GM19240 (cell line): Measurements from ENCODE around the gene GGACT.
A peak's percentile ranks its signal among the peaks of the same experiment; 100 is the strongest.
"Not testable (repeated sequence)": the region's sequence is repeated elsewhere in the genome, so short reads cannot be mapped to it uniquely, and the experiment has no call there.

Experiments used
- DNase-seq: peaks from one replicate; pipeline ENCODE4 v3.0.0; 2011; ENCODE audit warnings: low spot score; ENCODE audit not compliant: insufficient read length

GGACT gene

DNA sequence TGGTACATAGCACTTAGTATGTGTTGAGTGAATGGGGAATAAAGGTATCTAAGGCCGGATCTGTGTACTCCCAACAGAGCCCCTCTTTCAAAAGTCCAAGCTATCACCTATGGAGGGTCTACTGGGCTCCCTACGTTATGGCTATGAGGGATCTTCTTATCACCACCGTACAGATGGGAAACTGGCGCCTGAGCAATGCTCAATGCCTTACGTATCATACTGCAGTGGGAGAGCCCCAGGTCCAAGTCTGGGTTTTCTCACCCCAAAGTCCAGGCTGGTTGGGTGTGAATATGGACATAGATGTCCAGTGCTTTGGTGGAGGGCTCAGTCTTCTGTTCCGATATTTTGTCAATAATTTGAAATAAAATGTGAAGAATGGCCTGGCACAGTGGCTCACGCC is 13.1 kb upstream of the GGACT start:
- DNase-seq, result no peak

DNA sequence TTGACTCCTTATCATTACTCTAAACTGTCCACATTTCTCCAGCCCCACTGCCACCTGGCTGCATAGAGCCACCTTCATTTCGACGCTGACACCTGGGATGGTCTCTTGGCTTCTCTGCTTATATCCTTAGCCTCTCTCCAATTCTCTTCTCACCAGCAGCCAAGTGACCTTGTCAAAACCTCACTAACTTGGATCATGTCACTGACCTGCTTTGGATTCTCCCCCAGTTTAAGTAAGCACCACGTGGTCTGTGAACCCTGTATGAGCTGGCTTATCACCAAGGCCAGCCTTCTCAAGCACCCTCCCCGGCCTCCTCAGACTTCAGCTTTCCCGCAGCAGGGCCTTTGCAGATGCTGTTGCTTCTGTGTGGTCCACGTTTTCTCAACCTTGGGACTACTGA is 12.3 kb upstream of the GGACT start:
- no peak for DNase-seq

DNA sequence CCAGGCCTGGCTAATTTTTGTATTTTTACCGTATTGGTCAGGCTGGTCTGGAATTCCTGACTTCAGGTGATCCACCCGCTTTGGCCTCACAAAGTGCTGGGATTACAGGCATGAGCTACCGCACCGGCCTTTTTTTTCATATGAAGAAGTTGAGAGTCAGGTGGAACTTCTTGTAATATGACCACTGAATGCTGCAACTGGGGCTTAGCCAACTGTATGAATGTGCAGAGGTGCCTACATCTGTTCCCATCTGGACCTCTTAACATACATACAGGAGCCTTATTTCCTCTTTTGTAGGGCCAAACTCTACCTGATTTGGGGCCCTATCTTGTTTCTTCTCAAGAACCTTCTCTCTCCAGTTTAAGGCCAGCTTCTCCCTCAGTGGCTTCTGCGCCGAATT is 11.9 kb upstream of the GGACT start:
- no peak for DNase-seq

- no peak for DNase-seq
Measured at GRCh38 chr13:100597253-100597652, 8.7 kb upstream of the GGACT start.

DNA sequence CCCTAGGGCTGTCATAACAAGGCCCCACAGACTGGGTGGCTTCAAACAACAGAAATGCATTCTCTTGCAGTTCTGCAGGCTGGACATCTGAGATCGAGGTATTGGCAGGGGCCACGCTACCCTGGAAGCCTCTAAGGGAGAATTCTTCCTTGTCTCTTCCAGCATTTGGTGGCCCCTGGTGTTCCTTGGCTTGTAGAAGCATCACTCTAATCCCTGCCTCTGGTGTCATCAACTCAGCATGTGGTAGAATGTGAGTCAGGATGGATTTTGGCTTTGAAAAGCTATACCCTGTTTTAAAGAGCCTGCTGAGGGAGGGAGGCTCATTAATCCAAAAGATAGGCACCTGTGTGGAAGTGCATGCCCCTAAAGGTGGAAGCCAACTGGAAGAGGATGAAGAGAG is 7.9 kb upstream of the GGACT start:
- no peak for DNase-seq

- DNase-seq, result no peak
Measured at GRCh38 chr13:100594731-100595130, 6.1 kb upstream of the GGACT start.

DNA sequence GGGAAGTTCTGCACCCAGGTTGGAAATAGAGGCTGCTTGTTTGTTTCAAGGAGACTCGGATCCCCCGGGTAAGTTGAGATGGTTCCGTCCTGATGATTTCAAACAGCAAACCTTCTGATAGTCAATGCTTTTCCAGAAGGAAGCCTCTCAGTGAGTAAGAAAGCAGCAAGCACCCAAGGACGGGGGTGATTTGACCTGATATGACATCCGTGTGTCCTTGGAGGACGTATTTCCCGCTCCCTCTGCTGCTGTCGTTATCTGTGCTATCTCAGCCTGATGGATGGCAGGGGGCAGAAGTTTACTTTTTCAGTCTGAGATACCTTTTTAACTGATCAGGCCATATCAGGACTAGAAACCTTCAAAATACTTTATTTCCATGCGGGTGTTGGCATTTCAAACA is 5.7 kb upstream of the GGACT start:
- no peak for DNase-seq

- DNase-seq, result no peak
Measured at GRCh38 chr13:100589178-100589725, 663 bp upstream of the GGACT start.

DNA sequence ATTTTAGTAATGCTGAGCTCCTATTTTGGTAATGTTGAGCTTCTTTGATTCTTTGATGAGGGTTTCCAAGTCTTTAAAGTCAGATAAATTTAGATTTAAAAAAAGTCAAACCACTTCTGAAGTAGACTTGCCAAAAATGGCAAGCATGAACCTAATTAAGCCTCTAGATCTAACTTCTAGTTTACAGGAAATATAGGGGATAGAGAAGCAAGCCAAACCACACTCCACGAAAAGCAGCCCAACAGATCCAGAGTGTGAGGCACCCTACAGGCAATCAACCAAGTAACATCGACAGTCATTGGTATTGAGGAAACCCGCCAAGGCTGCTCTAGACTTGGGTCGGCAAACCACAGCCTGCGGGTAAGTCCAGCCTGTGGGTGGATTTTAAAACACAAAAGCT is 3.7 kb downstream of the GGACT start:
- DNase-seq, result no peak

DNA sequence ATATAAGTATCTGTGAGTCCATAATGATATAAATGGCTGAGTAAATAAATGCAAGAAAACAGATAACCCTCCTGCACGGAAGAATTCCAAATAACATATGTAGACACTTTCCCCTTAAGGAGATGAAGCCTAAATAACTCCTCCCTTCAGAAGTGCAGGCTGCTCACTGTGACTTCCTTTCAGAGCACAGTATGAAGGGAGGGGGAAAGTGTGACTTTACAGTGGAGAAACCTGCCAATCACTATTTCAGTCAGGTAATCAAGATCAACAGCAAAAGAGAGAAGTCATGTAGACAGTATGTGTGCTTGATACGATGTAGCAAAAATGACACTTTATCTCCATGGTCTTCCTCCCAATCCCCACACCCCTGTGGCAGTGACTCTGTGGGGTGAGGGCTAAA is 7.1 kb downstream of the GGACT start:
- DNase-seq, result no peak

DNA sequence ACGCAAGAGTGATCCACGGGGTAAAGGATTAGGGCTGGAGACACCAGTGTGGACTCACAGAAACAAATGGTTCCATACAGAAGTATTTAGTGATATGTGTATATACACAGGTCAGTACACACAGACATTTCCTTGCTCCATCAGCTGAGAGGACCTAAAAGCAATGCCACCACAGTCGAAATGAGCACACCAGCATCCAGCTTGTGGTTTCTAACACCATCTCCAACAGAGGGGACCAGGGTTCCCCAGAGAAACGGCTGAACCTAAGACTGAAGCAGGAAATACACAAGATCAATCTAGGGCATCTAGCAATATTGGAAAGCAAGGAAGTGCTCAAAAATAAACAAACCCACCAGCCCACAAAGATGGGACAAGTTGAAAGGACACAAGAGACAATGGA is 7.6 kb downstream of the GGACT start:
- no peak for DNase-seq

DNA sequence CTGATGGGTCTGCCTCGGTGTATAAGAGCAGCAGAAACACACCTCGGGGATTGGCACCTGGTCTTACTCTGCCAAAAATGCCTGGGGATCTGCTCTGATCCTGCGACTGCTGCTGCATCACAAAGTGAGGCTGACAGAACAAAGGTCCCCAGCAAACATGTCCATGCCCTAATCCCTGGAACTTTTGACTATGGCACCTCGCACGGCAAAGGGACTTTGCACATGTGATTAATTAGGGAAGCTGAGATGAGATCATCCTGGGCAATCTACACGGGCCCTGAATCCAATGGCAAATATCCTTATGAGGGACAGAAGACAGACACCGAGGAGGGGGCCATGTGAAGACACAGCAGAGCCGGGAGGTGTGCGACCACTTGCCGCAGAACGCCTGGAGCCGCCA is 8.5 kb downstream of the GGACT start:
- DNase-seq, result no peak

DNA sequence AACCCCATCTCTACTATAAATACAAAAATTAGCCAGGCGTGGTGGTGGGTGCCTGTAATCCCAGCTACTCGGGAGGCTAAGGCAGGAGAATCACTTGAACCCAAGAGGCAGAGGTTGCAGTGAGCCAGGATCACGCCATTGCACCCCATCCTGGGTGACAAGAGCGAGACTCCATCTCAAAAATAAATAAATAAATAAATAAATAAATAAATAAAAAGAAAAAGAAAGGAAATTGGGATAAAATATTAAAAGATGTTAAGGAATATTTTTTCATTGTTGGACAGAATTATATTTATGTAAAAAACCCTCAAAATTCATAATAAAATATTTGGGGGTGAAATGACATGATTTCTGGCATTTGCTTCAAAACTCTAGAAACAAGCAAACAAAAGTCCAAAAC is 11.3 kb downstream of the GGACT start:
- not testable (repeated sequence) for DNase-seq

DNA sequence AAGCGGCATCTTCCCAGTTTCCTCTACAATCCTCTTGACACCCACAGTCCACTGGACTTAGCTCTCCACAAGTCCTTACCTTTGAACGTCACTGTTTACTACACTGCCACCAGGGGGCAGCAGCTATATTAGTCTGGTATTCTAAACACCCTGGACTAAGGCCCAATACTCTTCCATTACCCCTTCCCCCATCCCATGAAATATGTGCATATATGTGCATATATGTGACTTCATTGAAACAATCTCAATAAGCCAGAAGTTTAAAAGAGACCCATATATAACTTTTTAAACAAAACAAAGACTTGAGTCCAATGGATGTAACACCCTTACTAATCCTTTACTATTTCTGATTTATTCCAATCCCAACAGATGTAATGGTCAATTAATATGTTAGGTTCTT is 15.5 kb downstream of the GGACT start:
- DNase-seq, result peak; percentile 36

DNA sequence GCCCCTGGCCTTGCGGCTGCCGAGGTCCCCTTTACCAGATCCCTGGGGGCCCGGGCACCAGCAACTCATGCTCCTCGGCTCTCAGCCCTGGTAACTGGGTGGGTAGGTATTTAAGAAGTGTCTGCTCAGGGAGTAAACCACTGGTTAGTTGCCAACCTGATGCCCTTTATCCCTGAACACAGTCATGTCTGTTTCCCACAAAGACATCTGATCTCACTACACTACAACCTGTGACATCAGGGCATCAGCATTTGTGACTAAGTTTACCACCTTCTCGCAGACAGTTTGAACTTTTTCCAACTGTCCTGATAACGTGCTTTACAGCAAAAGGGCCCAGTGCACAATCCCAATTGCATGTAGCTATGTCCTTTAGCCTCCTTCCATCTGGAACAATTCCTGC is 22.0 kb downstream of the GGACT start:
- no peak for DNase-seq

DNA sequence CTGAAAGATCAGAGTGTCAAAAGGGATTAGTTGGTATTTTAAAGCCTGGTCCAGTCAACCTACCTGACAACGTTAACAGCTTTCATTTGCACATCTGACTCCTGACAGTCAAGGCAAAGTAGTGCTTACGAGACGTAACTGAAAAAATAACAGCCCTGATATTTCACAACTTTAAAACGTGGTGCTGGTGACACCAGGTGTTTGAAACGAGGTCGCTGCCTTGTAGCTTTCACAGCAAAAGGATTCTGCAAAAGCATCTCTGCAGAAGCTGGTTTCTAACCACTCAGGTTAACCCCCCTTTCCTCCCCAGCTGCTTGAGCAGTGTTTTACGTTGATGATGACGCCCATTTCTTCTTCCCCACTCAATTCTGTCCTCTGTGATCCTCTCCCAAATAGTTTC is 23.3 kb downstream of the GGACT start:
- DNase-seq, result no peak

- DNase-seq, result no peak
Measured at GRCh38 chr13:100564444-100565223, 24.0 kb downstream of the GGACT start.

DNA sequence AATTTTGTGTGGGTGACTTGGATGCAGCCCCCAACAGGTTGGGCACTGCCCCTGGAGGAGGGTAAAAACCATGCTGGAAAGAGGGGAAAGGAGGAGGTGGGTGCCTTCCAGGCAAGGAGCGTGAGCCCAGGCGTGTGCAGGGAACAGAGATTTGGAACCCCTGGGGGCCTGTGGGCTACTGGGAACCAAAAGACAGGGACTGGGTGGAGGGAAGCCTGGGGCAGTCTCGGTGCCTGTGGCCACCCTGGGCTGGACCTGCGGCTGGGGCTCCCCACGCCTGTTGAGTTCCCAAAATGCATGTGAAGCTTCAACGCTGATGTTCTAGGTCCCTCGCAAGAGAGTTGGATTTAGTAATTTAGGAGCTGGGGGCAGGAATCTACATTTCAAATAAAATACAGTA is 24.8 kb downstream of the GGACT start:
- DNase-seq, result no peak

DNA sequence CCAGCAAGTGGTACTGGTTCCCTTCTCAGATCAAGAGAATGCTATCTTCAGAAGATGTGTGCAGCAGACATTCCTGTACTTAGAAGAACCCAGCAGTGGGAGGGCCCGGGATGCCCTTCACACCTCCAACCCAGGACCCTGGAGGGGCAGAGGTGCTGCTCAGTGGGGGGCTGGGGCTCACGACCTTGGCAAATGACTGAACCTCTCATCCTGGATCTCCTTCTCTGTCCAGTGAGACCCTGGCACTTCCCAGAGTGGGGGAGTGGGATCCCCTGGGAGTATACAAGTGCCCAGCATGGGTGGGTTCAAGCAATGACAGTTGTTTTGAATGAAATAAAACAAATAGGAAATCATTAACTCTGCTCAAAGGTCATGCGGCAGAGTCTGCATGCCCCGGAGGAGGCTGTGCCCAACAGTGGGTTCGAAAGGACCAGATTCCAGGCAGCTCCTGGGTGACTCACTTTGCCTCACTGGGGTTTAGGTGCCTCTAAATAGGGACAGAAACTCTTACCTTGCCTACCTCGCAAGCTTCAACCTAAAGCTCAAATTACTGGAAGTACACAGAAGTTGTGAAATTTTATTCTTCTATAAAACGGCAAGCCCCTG is 26.9 kb downstream of the GGACT start:
- no peak for DNase-seq

GRCh38 chr13:100561158-100561499 is 27.5 kb downstream of the GGACT start:
- no peak for DNase-seq

DNA sequence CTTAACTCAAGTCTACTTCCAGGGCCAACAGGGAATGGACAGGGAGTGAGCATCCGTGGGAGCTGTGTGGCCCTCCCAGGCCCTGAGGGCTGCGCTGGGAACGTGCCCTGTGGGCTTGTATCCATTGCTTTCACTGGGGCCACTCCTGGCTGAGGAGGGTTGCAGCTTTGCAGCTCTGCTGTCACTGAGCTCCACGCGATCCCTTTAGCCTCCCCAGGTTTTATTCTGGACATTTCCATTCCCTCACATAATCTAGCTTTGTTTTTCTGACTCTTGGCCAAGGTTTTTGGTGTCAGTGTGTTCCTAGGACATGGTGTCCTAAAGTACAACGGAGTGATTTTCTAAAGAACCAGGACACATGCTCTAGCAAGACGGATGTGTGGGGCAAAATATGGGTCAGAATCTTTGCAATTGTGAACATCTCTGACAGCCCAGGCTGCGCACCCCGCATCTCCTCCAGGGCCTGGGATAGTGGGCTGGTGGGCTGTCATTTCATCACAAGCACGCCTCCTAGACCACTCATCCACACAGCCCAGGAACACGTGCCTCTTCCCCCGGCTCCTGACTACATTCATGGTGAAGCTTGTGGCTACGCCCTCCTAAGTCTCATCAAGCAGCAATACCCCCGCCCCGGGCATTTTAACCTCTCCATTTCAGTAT is 28.0 kb downstream of the GGACT start:
- no peak for DNase-seq

- DNase-seq, result no peak
Measured at GRCh38 chr13:100559886-100560285, 28.7 kb downstream of the GGACT start.

GRCh38 chr13:100552755-100553154 is 35.8 kb downstream of the GGACT start:
- DNase-seq, result no peak
